ENCODE data around the gene TIMM22.

- no peak for TF ChIP-seq RARB (CRISPR knock-in tag; IDR thresholded peaks at IDR 0.05)
- no peak for TF ChIP-seq CREB5 (CRISPR knock-in tag; IDR thresholded peaks at IDR 0.05; ENCODE audit: low read depth)
Observed at GRCh38 chr17:1011760-1012735, 15.1 kb downstream of the TIMM22 start.
